OCI-LY1 (cell line): ENCODE results near the gene CTNND2.

Experiments used
- H2AFZ ChIP-seq: fragments of 200-600 bp; sonication (generic), shearing (Covaris generic); 2 replicates; pipeline ENCODE4 v1.6.0; 2014; ENCODE audit warnings: antibody characterized with exemption, mild to moderate bottlenecking, low read length
- H3F3A ChIP-seq: fragments of 200-600 bp; sonication (generic), shearing (Covaris generic); 2 replicates; pipeline ENCODE4 v1.6.0; 2014; ENCODE audit warnings: mild to moderate bottlenecking, antibody characterized with exemption, low read length, moderate library complexity; ENCODE audit not compliant: insufficient read depth
- H3K27ac ChIP-seq: fragments of 200-600 bp; sonication (generic); 2 replicates; pipeline ENCODE4 v1.5.1; 2014; ENCODE audit warnings: low read length, mixed run types, mild to moderate bottlenecking, low read depth; ENCODE audit not compliant: poor library complexity, severe bottlenecking
- H3K27me3 ChIP-seq: fragments of 200-600 bp; sonication (generic); 2 replicates; pipeline ENCODE4 v1.6.0; 2014; ENCODE audit warnings: antibody characterized with exemption, mild to moderate bottlenecking, low read length, moderate library complexity; ENCODE audit not compliant: insufficient read depth
- H3K36me3 ChIP-seq: fragments of 200-600 bp; sonication (generic); 2 replicates; pipeline ENCODE4 v1.6.1; 2014; ENCODE audit warnings: mild to moderate bottlenecking, antibody characterized with exemption, low read length, moderate library complexity, mixed read lengths; ENCODE audit not compliant: insufficient read depth
- H3K4me1 ChIP-seq: fragments of 200-600 bp; sonication (generic); 2 replicates; pipeline ENCODE4 v1.5.1; 2014; ENCODE audit warnings: mild to moderate bottlenecking, low read length, moderate library complexity; ENCODE audit not compliant: insufficient read depth, severe bottlenecking
- H3K4me2 ChIP-seq: fragments of 200-600 bp; sonication (generic), shearing (Covaris generic); 2 replicates; pipeline ENCODE4 v1.6.1; 2014; ENCODE audit warnings: low read length
- H3K4me3 ChIP-seq: fragments of 200-600 bp; sonication (generic); 2 replicates; pipeline ENCODE4 v1.5.1; 2014; ENCODE audit warnings: low read length, low read depth, mild to moderate bottlenecking, mixed read lengths; ENCODE audit not compliant: poor library complexity, severe bottlenecking
- H3K79me2 ChIP-seq: fragments of 200-600 bp; shearing (Covaris generic); 2 replicates; pipeline ENCODE4 v1.6.1; 2016; ENCODE audit warnings: mixed run types, low read length, mixed read lengths; ENCODE audit not compliant: insufficient read depth
- H3K9ac ChIP-seq: fragments of 200-600 bp; sonication (generic), shearing (Covaris generic); 2 replicates; pipeline ENCODE4 v1.6.1; 2014; ENCODE audit warnings: mild to moderate bottlenecking, low read length, mixed read lengths
- H3K9me2 ChIP-seq: fragments of 200-600 bp; sonication (generic), shearing (Covaris generic); 2 replicates; pipeline ENCODE4 v1.6.1; 2014; ENCODE audit warnings: low read depth, mild to moderate bottlenecking, low read length, mixed read lengths
- H3K9me3 ChIP-seq: fragments of 200-600 bp; shearing (Covaris generic); 2 replicates; pipeline ENCODE4 v1.6.1; 2014; ENCODE audit warnings: low read length, mixed read lengths
- H4K20me1 ChIP-seq: fragments of 200-600 bp; sonication (generic), shearing (Covaris generic); 2 replicates; pipeline ENCODE4 v1.6.0; 2016; ENCODE audit warnings: mild to moderate bottlenecking, low read length; ENCODE audit not compliant: insufficient read depth
- CTCF ChIP-seq: fragments of 200-600 bp; sonication (generic), shearing (Covaris generic); IDR thresholded peaks from 2 replicates; pipeline ENCODE4 v1.5.1; 2017; ENCODE audit warnings: mild to moderate bottlenecking, antibody characterized with exemption, low read length, moderate library complexity, mixed read lengths
- EZH2 ChIP-seq: fragments of 200-600 bp; sonication (generic), shearing (Covaris generic); IDR thresholded peaks from 2 replicates; pipeline ENCODE4 v1.8.0; 2017; ENCODE audit warnings: borderline replicate concordance, mixed run types, mild to moderate bottlenecking, antibody characterized with exemption, low read length, moderate library complexity, mixed read lengths

CTNND2 gene

GRCh38 chr5:11822598-11822997, 81.6 kb downstream of the CTNND2 start:
- no peaks in the 10 kb centered on the region for H3K9me3 ChIP-seq
- H3K27me3 ChIP-seq = no peaks in the 10 kb centered on the region
- H2AFZ ChIP-seq = no peak overlapping the region
- H3F3A ChIP-seq = no peaks in the 10 kb centered on the region
- H3K79me2 ChIP-seq = no peaks in the 10 kb centered on the region
- no peak overlapping the region for H3K4me2 ChIP-seq
- H3K36me3 ChIP-seq = no peaks in the 10 kb centered on the region
- H3K4me1 ChIP-seq = no peaks in the 10 kb centered on the region
- H3K27ac ChIP-seq = no peak overlapping the region
- H3K9me2 ChIP-seq = no peaks in the 10 kb centered on the region
- no peak overlapping the region for H3K4me3 ChIP-seq
- TF ChIP-seq CTCF = no peak
- TF ChIP-seq EZH2 = no peak
- H3K9ac ChIP-seq = no peak overlapping the region
- no peaks in the 10 kb centered on the region for H4K20me1 ChIP-seq

- Histone ChIP-seq H4K20me1 (no peaks in the 10 kb centered on the region), H3K9ac (no peak overlapping the region), H3F3A (no peaks in the 10 kb centered on the region), H3K4me3 (no peak overlapping the region), H3K9me3 (no peaks in the 10 kb centered on the region), H3K9me2 (no peaks in the 10 kb centered on the region), H3K4me1 (no peaks in the 10 kb centered on the region), H3K4me2 (no peak overlapping the region), H2AFZ (no peak overlapping the region), H3K36me3 (no peaks in the 10 kb centered on the region), H3K27me3 (no peaks in the 10 kb centered on the region), H3K27ac (no peak overlapping the region), H3K79me2 (no peaks in the 10 kb centered on the region)
- TF ChIP-seq EZH2 (no peak), CTCF (no peak)
These were observed 88.3 kb downstream of the CTNND2 start for GRCh38 chr5:11815916-11816315.

- Histone ChIP-seq H3K9me3 (no peaks in the 10 kb centered on the region), H3K9me2 (no peaks in the 10 kb centered on the region), H3K79me2 (no peaks in the 10 kb centered on the region), H3K4me1 (no peaks in the 10 kb centered on the region), H3F3A (no peaks in the 10 kb centered on the region), H3K27me3 (no peaks in the 10 kb centered on the region), H3K36me3 (no peaks in the 10 kb centered on the region), H3K4me2 (no peak overlapping the region), H3K27ac (no peak overlapping the region), H2AFZ (no peak overlapping the region), H3K9ac (no peak overlapping the region), H3K4me3 (no peak overlapping the region), H4K20me1 (no peaks in the 10 kb centered on the region)
- TF ChIP-seq EZH2 (no peak), CTCF (no peak)
These were observed 88.8 kb downstream of the CTNND2 start for GRCh38 chr5:11815481-11815880.
